GM21825 (cell line): ENCODE data around the gene IL34.

Experiments
- ATAC-seq: cut with Tn5 transposase; IDR thresholded peaks from one replicate; pipeline ENCODE4 v1.9.1; 2021; ENCODE audit warnings: mild to moderate bottlenecking, moderate library complexity; ENCODE audit not compliant: unreplicated experiment

Gene IL34

DNA sequence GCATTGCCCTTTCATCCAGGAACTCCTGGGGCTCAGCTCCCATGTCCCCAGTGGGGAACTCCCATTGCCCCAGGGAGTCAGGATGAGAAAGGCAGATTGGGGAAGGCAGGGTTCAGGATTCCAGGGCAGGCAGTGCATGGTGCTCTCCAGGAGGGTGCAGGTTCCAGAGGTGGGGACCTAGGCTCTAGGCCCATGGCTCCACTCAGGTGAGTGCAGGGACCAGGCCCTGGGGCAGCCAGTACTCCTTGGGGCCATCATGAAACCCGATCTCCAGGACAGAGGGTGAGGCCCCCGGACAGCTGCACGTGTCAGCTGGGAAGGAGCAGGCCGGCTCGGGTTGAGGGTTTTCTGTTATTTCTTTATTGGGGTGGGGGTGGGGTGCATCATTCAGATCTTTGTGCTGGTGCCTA is 40.7 kb downstream of the IL34 start:
- ATAC-seq, result no peak

DNA sequence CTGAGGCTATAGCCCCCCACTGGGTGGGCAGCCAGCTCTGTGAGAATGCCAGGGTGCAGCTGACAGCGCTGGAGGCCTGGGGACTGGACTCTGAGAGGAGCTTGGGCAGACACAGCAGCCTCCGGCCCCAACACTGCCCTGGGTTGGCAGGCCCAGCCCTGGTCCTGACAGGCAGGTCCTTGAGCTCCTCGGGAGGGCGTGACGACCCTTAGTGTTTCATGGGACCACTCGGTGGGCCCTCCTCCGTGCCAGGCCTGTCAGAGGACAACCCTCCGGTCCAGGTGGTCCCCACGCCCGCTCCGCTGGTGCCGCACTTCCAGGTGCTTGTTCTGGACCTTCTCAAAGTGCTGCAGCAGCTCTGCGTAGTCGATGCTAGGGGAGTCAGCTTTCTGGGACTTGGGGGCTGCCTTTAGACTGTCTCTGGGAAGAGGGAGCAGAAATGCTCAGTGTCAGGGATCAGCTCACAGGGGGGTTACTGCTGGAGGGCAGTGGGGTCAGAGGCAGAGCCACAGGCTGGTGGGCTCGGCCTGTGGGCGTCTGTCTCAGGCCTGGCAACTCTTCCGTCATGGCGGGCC is 41.4 kb downstream of the IL34 start:
- ATAC-seq, result no peak

- ATAC-seq, result no peak
These were observed 41.9 kb downstream of the IL34 start for GRCh38 chr16:70688246-70688742.

DNA sequence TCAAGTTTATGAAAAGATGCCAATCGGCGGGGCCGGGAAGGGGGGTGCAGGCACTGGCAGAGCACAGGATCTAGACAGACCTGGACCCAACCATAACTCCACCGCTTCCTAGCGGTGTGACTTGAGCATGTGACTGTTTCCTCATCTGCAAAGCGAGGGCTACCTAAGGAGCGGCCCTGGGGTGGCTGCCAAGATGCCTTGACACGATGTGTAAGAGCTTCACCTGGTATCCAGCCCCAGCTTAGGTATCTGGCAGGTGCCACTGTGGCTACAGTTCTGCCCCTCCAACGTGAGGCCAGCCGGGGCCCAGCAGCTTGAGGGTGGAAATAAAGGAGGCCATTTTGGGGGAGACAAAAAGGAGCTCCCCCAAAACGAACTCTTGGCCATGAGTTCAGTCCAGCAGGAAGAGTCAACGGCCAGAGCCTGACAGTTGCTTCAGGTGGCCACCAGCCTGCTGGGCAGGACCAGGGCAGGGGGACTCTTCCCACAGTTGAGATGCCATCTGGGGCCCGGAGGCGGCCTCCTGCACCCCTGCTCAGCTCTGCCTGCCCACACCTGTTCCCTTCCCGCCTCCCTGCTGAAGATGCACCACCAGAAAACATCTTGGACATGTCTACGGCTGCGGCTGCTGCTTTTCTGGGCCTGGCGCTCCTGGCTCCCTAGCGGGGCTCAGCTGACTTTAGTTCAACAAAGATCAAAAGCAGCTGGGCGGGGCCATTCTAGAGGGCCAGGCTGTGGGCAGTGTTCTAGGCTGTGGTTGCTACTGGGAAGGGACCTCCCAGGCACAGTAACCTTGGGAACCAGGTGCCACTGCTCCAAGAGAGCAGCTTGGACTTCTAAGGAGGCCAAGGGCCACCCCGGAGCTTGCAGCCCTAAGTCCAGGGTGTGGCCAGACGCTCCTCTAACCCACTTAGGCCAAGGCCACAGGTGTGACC is 42.9 kb downstream of the IL34 start:
- no peak for ATAC-seq

DNA sequence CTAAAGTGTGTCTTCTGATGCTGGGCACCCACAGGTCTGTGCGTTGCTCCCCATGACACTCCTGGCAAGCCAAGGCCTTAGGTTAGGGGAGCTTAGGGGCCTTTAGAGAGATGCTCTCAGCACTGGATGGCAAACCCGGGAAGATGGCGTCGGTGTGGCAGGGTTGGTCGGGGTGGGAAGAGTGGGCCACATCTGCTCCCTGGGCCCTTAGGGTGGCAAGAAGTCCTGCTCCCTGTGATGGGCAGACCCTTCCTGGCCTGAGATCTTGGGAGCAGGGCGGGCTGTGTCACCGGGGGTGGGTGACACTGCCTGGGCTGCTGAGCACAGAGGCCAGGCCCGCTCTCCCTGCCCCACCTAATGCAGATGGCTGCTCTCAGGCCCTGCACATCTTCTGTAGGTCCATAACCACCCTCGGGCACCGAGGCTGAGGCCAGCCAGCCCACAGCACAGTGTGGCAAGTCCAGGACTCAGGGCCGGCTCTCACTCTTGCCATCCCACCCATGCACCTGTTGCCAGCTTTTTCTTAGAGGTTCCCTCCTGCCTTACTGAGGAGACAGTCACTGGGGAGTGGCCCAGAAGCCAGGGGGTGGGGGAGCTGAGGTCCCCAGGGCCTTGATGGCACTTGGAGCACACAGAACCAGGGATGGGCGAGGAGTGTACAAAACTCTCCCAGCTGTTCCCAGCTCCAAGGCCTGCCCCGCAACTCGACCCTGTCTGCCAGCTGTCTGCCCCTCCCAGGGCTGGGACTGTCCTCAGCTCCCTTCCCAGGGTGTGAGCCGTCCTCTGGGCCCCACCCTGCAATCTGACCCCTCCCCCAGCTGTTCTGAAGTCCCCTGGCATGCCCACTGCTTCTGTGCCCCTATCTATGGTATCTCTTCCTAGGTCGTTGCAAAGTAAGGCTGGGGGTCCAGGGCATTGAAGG is 43.9 kb downstream of the IL34 start:
- no peak for ATAC-seq

GRCh38 chr16:70691223-70692129 is 45.1 kb downstream of the IL34 start:
- no peak for ATAC-seq

DNA sequence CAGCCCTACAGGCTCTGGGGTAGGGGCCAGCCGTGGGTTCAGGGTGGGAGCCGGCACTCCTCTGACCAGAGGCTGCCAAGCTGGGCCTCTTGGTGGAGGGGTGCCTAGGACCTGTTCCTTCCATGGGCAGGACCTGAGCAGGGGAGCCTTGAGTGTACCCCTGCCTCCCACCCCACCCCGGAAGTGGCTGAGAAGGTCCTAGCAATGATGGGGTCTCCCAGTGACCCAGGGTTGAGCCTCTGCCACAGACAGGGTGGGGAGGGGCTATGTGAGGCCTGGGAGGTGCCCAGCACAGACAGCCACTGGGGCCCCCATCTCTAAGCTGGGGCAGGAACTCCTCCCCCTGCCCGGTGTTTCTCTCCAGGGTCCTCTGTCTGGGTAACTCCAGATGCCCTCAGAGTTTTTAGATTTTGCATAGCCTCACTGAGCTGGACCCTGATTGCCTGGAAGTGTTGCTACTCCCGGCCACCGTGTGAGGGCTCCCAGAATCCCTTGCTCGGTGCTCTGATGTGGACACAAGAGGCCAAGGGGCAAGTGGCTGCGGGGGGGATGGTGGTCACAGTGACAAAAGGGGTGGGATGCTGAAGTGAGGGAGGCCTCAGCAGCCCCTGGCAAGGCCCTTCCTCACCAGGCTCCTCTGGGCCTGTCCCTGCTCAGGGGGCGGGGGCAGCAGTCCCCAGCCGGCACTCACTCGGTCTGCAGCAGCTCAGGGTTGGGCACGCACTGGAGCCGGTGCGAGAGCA is 45.9 kb downstream of the IL34 start:
- ATAC-seq, result no peak

DNA sequence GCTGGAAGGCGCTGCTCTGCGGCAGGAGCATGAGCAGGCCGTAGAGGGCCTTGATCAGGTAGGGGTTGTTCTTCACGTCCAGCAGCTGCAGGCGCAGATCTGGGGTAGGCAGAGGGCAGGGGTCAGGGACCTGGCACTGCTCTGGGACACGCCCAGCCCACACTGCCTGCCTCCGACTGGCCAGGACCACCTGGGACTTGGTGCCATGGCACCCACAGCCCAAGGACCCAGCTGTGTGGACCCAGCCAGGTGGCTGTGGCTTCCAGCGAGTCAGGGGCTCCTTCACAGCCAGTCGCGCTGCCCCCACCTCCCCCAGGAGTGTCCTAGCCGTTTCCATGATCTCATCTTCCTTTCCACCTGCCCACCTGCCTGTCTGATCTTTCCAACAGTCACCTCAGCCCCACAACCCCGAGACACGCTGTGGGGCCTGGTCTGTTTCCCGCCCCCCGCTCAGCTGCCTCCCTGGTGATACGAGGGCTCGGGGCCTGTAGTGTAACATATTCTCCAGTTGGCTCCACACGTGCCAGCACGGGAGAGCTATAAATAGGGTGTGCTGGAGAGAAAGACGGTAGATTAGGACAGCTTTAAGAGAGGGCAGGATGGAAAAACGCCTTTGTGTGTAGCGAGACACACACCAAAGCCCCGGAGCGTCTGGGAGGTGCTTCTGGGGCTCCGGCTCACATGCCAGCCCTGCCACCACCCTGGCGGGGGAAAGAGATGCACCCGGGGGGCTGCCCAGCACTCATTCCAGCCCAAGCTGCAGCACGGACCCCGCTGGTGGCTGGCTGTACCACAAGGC is 46.7 kb downstream of the IL34 start:
- no peak for ATAC-seq

DNA sequence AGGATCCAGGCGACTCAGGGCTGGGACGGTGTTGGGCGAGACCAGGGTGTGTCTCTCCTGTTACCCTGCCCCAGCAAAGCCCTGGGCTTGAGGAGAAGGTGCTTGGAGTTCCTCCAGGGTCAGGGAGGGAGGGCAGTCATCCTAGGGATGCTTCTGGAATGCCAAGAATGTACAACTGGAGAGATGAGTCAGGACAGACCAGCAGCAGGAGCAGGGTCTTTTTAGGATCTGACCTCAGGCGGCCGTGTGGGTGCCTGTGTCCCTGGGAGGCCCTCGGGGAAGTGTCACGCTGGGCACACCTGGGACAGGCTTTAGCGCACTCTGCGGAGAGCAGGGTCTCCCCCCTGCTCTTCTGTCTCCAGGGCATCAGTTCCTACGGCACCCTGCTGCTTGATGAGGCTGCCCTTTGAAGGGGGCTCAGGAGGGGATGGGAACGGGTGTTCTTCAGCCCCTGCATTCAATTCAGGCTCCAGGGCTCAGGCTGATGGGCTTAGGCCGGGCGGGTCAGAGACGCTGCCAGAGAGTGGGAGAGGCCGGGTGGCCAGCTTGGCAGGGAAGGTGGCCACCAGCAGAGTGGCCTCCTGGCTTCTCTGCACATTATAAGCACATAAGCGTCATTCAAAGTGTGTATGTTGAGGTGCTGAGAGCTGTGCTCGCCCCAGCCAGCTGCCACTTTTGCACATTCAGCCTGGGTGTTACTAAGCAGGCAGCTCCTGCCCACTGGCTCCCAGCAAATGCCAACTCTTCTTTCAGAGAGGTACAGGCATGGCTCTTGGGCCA is 47.9 kb downstream of the IL34 start:
- ATAC-seq, result no peak

- ATAC-seq, result no peak
These were observed 48.5 kb downstream of the IL34 start for GRCh38 chr16:70694868-70695218.

GRCh38 chr16:70695331-70696070 is 49.1 kb downstream of the IL34 start:
- ATAC-seq, result no peak

- ATAC-seq, result no peak
These were observed 50.0 kb downstream of the IL34 start for GRCh38 chr16:70696355-70696754.

- no peak for ATAC-seq
These were observed 50.7 kb downstream of the IL34 start for GRCh38 chr16:70696952-70697593.

DNA sequence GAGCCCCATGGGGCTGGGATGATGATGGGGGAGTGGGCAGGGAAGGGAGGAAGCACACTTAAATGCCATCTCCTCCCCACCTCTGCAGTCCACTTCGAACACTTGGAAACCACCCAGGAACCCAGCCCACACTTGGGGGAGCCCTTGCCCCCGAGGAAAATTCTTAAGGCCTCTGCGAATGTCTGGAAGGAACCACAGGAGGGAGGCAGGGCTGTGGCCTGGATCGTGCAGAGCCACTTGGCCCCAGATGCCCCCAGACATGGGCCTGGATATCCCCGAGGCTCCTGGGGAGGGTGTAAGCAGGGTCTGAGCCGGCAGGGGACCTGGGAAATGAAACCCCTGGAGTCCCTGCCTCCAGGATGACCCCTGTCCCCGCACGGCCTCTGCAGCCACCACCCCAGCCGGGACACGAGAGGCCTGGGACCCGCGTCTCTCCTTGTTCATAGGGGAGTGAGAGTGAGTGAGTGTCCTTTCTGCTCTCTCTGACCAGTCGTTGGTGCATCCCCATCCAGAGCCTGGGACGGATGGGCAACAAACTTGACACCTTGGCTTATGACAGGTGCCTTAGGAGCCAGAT is 51.3 kb downstream of the IL34 start:
- ATAC-seq, result no peak

GRCh38 chr16:70698901-70699300 is 52.5 kb downstream of the IL34 start:
- no peak for ATAC-seq

DNA sequence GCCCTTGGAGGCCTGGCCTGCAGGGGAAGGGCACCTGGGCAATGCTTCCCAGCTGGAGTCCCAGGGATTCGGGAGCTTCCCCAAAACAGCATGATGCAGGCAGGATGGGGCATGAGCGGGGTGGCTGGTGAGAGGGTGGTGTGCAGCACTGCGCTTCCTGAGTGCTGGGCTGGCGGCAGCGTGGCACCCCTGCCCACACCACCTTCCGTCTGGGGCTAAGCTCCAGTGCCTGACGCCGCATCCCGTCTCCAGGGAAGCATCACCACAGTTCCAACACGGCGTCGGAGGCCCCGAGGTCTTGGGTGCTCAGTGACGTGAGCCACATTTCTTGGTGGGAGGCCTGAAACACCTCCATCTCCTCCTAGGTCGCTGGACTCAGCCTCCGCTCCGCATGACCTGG is 53.3 kb downstream of the IL34 start:
- no peak for ATAC-seq
